Measurements from ENCODE around the gene CLASP1. TPM values are rescaled to one million over a fixed set of nuclear protein-coding genes. Genes with fewer than 3 reads are reported as not detected.
"Not testable (repeated sequence)": the region's sequence is repeated elsewhere in the genome, so short reads cannot be mapped to it uniquely, and the experiment has no call there.

The CLASP1 gene
- total and polyA plus RNA-seq, 11 donors: 16.0 to 84.5 (median 60.2) TPM

GRCh38 chr2:121298476-121298875 lies 350.8 kb downstream of the CLASP1 start:
- DNase-seq: no peak
- intact Hi-C loops (cut with DNase I): loop anchor here in 2 of 10 donors (10.0 kb wide), 2 partner anchors 174 to 204 kb away; no protein-coding TSS in a partner anchor
- no peaks in the 10 kb centered on the region for H3K36me3 ChIP-seq
- peaks cover 0 to 3% (median 0%) of the 10 kb centered on the region in 9 donors for H3K27me3 ChIP-seq
- ATAC-seq: no peak
- no peak overlapping the region for H3K4me3 ChIP-seq
- no peaks in the 10 kb centered on the region for H3K4me1 ChIP-seq
- WGBS, 4 donors: 92 to 95% (median 94%) methylated on average over 12 of the region's 12 CpGs
- H3K27ac ChIP-seq: no peak overlapping the region
- H3K9me3 ChIP-seq: no peaks in the 10 kb centered on the region
- TF ChIP-seq POLR2A (IDR thresholded peaks at IDR 0.05) (no peak), CTCF (IDR thresholded peaks at IDR 0.05) (no peak)

- ATAC-seq, DNase-seq, H3K27ac ChIP-seq, H3K9me3 ChIP-seq, H3K27me3 ChIP-seq, H3K36me3 ChIP-seq, H3K4me3 ChIP-seq, H3K4me1 ChIP-seq: not testable (repeated sequence)
- TF ChIP-seq CTCF (IDR thresholded peaks at IDR 0.05): peak in 1 of 12 donors; percentile 1
- intact Hi-C loops (cut with DNase I): loop anchor here in 2 of 10 donors (10.0 kb wide), 2 partner anchors 173 to 203 kb away; no protein-coding TSS in a partner anchor
- WGBS, 4 donors: 84 to 87% (median 85%) methylated on average over 5 of the region's 5 CpGs
Measured at GRCh38 chr2:121297866-121298265, 351.4 kb downstream of the CLASP1 start.

- DNase-seq (no peak), ATAC-seq (peak in 3 of 4 donors; percentile 58 to 79 (median 71))
- no peaks in the 10 kb centered on the region for H3K4me1 ChIP-seq
- intact Hi-C loops (cut with DNase I): loop anchor here in 2 of 10 donors (10.0 kb wide), 2 partner anchors 173 to 203 kb away; no protein-coding TSS in a partner anchor
- peak in 11 of 12 donors; percentile 24 to 65 (median 42) for TF ChIP-seq CTCF (IDR thresholded peaks at IDR 0.05)
- no peak for TF ChIP-seq POLR2A (IDR thresholded peaks at IDR 0.05)
- no peaks in the 10 kb centered on the region for H3K9me3 ChIP-seq
- H3K36me3 ChIP-seq: no peaks in the 10 kb centered on the region
- 42 to 47% (median 45%) methylated on average over 9 of the region's 9 CpGs for WGBS, 4 donors
- no peaks in the 10 kb centered on the region for H3K27me3 ChIP-seq
- H3K4me3 ChIP-seq: no peak overlapping the region
- H3K27ac ChIP-seq: no peak overlapping the region
Measured at GRCh38 chr2:121297217-121297830, 351.9 kb downstream of the CLASP1 start.

GRCh38 chr2:121295911-121296650 lies 353.2 kb downstream of the CLASP1 start:
- no peak for DNase-seq
- Histone ChIP-seq H3K9me3 (no peaks in the 10 kb centered on the region), H3K36me3 (no peaks in the 10 kb centered on the region), H3K27ac (no peak overlapping the region), H3K4me1 (no peaks in the 10 kb centered on the region), H3K4me3 (no peak overlapping the region), H3K27me3 (no peaks in the 10 kb centered on the region)
- no peak for ATAC-seq
- WGBS, 4 donors: 81 to 89% (median 84%) methylated on average over 7 of the region's 7 CpGs
- TF ChIP-seq CTCF (IDR thresholded peaks at IDR 0.05) (no peak), POLR2A (IDR thresholded peaks at IDR 0.05) (no peak)
- intact Hi-C loops (cut with DNase I): loop anchor here in 2 of 10 donors (10.0 kb wide), 2 partner anchors 171 to 201 kb away; no protein-coding TSS in a partner anchor

Data from heart left ventricle (tissue), 16 donors.